PC-9 (cell line): ENCODE results near the gene FCHSD1. TPM values are rescaled to one million over a fixed set of nuclear protein-coding genes. Genes with fewer than 3 reads are reported as not detected.

Experiments
- BruUV-seq: library from RNA; stranded (reverse); fragments of 400-500 nt; replicated peaks from 2 replicates; lab custom pipeline; 2021; lab: Mats Ljungman, UMichigan
- CTCF ChIA-PET: fragments of 300-600 bp; sonication (Branson Sonifier 250); formaldehyde crosslinking; loops from one replicate; lab custom pipeline; 2022; ENCODE audit warnings: antibody characterized with exemption; lab: Charles Lee
- POLR2A ChIA-PET: fragments of 300-600 bp; sonication (Branson Sonifier 250); formaldehyde crosslinking; loops from one replicate; lab custom pipeline; 2022; ENCODE audit warnings: antibody characterized with exemption; ENCODE audit not compliant: unreplicated experiment; lab: Charles Lee
- DNase-seq, 2 experiments: peaks; one replicate each; pipeline versions ENCODE4 v3.0.0 to v3.0.0-alpha.2; 2015 to 2022; ENCODE audit warnings: mixed read lengths in 1 of 2
- H2AFZ ChIP-seq: fragments of 200-600 bp; sonication (generic); 2 replicates; pipeline ENCODE4 v1.8.1; 2017; ENCODE audit warnings: antibody characterized with exemption
- H3F3A ChIP-seq: fragments of 200-600 bp; sonication (generic); 2 replicates; pipeline ENCODE4 v1.8.1; 2017; ENCODE audit warnings: antibody characterized with exemption, mild to moderate bottlenecking, low read depth; ENCODE audit not compliant: insufficient read depth
- H3K27ac ChIP-seq: fragments of 200-600 bp; sonication (generic); 2 replicates; pipeline ENCODE4 v1.6.1; 2016; ENCODE audit warnings: mixed run types
- H3K27me3 ChIP-seq: fragments of 200-600 bp; sonication (generic); 2 replicates; pipeline ENCODE4 v1.6.1; 2016; ENCODE audit warnings: low read depth, mixed run types; ENCODE audit not compliant: insufficient read depth
- H3K36me3 ChIP-seq: fragments of 200-600 bp; sonication (generic); 2 replicates; pipeline ENCODE4 v1.6.1; 2016; ENCODE audit warnings: low read depth, mixed run types
- H3K4me1 ChIP-seq: fragments of 200-600 bp; sonication (generic); replicated peaks from 2 replicates; pipeline ENCODE4 v1.6.1; 2016; ENCODE audit warnings: mixed run types; ENCODE audit not compliant: insufficient read depth
- H3K4me2 ChIP-seq: fragments of 200-600 bp; sonication (generic); 2 replicates; pipeline ENCODE4 v1.6.1; 2017; ENCODE audit warnings: mixed run types
- H3K4me3 ChIP-seq: fragments of 200-600 bp; sonication (generic); 2 replicates; pipeline ENCODE4 v1.6.1; 2016; ENCODE audit warnings: mixed run types
- H3K79me2 ChIP-seq: fragments of 200-600 bp; sonication (generic); 2 replicates; pipeline ENCODE4 v1.6.1; 2017; ENCODE audit warnings: low read depth, mixed run types
- H3K9me2 ChIP-seq: fragments of 200-600 bp; sonication (generic); 2 replicates; pipeline ENCODE4 v1.8.1; 2017; ENCODE audit warnings: mild to moderate bottlenecking; ENCODE audit not compliant: insufficient read depth
- H3K9me3 ChIP-seq: fragments of 200-600 bp; sonication (generic); 2 replicates; pipeline ENCODE4 v1.8.1; 2016; ENCODE audit warnings: low read depth; ENCODE audit not compliant: insufficient read depth
- H4K20me1 ChIP-seq: fragments of 200-600 bp; sonication (generic); 2 replicates; pipeline ENCODE4 v1.8.1; 2017; ENCODE audit not compliant: insufficient read depth
- EZH2 ChIP-seq: fragments of 200-600 bp; sonication (generic); IDR thresholded peaks from 2 replicates; pipeline ENCODE4 v1.8.0; 2017; ENCODE audit warnings: antibody characterized with exemption, low read depth
- intact Hi-C: fragments of 100-400 bp; cut with micrococcal nuclease; formaldehyde crosslinking; loops from one replicate; pipeline ENCODE4 v1.10.0; 2022; ENCODE audit not compliant: unreplicated experiment
- total RNA-seq: library from RNA; stranded (reverse); gene quantifications from 2 replicates; pipeline ENCODE4 v1.2.3, GENCODE V29; 2021
- TF ChIP-seq, protein P1 (sequence below): fragments of 200-600 bp; sonication (generic); conservative IDR thresholded peaks from 2 replicates; pipeline ENCODE4 v1.6.1; 2017; ENCODE audit warnings: mixed run types, antibody characterized with exemption, mild to moderate bottlenecking, moderate library complexity

The FCHSD1 gene
- total RNA-seq, 1 experiment from 2014 or later, result 36.4 TPM

DNA sequence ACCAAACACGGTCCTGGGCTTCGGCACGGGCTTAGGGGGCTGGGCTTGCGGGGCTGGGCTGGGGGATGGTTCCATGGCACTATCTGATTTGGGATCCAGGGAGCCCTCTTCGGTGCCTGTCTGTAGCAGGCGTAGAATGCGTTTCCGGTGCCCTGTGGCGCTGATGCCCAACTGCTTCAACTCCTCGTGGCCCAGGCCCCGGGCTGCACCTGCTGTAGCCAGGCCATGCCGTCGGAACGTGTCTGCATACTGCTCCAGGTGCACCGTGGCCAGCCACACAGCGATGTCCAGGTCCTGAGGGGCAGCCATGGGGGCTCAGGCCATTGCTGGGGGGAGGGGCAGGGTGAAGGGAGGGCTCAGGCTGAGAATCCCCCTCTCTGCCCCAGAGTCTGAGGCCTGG, 29.0 kb upstream of the FCHSD1 start:
- Histone ChIP-seq H3K9me2 (no peaks in the 10 kb centered on the region), H3K4me2 (peak overlapping the region; percentile 99), H4K20me1 (no peaks in the 10 kb centered on the region), H2AFZ (no peak overlapping the region), H3K36me3 (no peaks in the 10 kb centered on the region; the same call in 1 of the 2 replicates), H3F3A (peaks cover 34% of the 10 kb centered on the region), H3K4me3 (peak overlapping the region; percentile 68; the same call in 1 of the 2 replicates), H3K79me2 (peaks cover 26% of the 10 kb centered on the region), H3K4me1 (peaks cover 22% of the 10 kb centered on the region), H3K9me3 (no peaks in the 10 kb centered on the region), H3K27me3 (no peaks in the 10 kb centered on the region), H3K27ac (peak overlapping the region; percentile 89; the same call in 1 of the 2 replicates)
- no peak for DNase-seq
- ChIA-PET CTCF (no interaction called here), POLR2A (no interaction called here)
- intact Hi-C loops, result loop anchor here (10.0 kb wide), 1 partner anchor 875 kb away; no protein-coding TSS in a partner anchor
- TF ChIP-seq, protein P1, sequence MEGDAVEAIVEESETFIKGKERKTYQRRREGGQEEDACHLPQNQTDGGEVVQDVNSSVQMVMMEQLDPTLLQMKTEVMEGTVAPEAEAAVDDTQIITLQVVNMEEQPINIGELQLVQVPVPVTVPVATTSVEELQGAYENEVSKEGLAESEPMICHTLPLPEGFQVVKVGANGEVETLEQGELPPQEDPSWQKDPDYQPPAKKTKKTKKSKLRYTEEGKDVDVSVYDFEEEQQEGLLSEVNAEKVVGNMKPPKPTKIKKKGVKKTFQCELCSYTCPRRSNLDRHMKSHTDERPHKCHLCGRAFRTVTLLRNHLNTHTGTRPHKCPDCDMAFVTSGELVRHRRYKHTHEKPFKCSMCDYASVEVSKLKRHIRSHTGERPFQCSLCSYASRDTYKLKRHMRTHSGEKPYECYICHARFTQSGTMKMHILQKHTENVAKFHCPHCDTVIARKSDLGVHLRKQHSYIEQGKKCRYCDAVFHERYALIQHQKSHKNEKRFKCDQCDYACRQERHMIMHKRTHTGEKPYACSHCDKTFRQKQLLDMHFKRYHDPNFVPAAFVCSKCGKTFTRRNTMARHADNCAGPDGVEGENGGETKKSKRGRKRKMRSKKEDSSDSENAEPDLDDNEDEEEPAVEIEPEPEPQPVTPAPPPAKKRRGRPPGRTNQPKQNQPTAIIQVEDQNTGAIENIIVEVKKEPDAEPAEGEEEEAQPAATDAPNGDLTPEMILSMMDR, result no peak
- TF ChIP-seq EZH2, result no peak
- no TSS peak for BruUV-seq

DNA sequence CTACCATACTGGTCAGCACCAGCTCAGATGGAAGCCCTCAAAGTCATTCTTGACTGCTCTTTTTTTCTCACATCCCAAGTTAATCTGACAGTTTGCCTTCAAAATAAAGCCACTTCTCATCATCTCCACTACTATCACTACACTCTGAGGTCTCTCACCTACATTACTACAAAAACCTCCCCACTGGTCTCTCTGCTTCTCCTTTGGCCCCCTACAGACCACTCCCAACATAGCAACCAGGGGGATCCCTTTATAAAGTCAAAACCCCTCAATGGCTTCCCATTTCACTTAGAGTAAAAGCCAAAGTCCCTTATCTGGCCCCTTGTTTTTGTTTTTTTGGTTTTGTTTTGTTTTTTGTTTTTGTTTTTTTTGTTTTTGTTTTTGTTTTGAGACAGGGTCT, 26.2 kb upstream of the FCHSD1 start:
- BruUV-seq, result no TSS peak
- no peaks in the 10 kb centered on the region; the same call in 1 of the 2 replicates for H3K36me3 ChIP-seq

DNA sequence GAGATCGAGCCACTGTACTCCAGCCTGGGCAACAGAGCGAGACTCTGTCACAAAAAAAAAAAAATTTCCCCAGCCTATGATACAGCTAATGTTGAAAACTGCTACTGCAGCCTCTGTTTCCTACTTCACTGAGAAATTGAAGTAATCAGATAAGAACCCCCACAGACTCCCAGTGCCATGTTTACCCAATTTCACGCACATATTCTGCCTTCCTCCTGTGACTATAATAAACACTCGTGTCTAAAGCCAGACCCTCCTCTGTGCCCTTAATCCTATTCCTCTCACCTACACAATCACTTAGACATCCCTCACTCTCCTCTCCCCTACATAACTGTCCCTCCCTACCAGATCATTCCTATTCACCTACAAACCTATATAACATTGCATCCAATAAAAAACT, 24.5 kb upstream of the FCHSD1 start:
- intact Hi-C loops, result no loop called here
- Histone ChIP-seq H3K4me2 (no peak overlapping the region), H3K79me2 (peaks cover 19% of the 10 kb centered on the region), H3K27me3 (no peaks in the 10 kb centered on the region), H3F3A (peaks cover 9% of the 10 kb centered on the region), H3K4me1 (peaks cover 6% of the 10 kb centered on the region), H3K36me3 (no peaks in the 10 kb centered on the region; the same call in 1 of the 2 replicates), H3K4me3 (no peak overlapping the region), H3K9me3 (no peaks in the 10 kb centered on the region), H4K20me1 (no peaks in the 10 kb centered on the region), H3K9me2 (no peaks in the 10 kb centered on the region), H3K27ac (no peak overlapping the region), H2AFZ (no peak overlapping the region)
- TF ChIP-seq, protein P1, result no peak
- TF ChIP-seq EZH2, result no peak
- DNase-seq, result no peak
- ChIA-PET POLR2A (no interaction called here), CTCF (no interaction called here)
- no TSS peak for BruUV-seq

More for the DNA sequence above, 26.2 kb upstream of the FCHSD1 start:
- H3K4me1 ChIP-seq, result peaks cover 18% of the 10 kb centered on the region
- H3K9me3 ChIP-seq, result no peaks in the 10 kb centered on the region
- TF ChIP-seq, protein P1, result no peak; the same call in 1 of the 2 replicates
- no peak for TF ChIP-seq EZH2
- H3K79me2 ChIP-seq, result peaks cover 26% of the 10 kb centered on the region
- no peak overlapping the region for H2AFZ ChIP-seq
- no peak for DNase-seq
- intact Hi-C loops, result no loop called here
- H3F3A ChIP-seq, result peaks cover 20% of the 10 kb centered on the region
- no peaks in the 10 kb centered on the region for H3K9me2 ChIP-seq
- ChIA-PET CTCF (no interaction called here), POLR2A (no interaction called here)
- H3K4me3 ChIP-seq, result no peak overlapping the region
- H4K20me1 ChIP-seq, result no peaks in the 10 kb centered on the region
- H3K27me3 ChIP-seq, result no peaks in the 10 kb centered on the region
- H3K27ac ChIP-seq, result no peak overlapping the region
- no peak overlapping the region for H3K4me2 ChIP-seq
